Measurements from ENCODE around the gene ZNF69.
"Not testable (repeated sequence)": the region's sequence is repeated elsewhere in the genome, so short reads cannot be mapped to it uniquely, and the experiment has no call there.

Gene ZNF69

DNA sequence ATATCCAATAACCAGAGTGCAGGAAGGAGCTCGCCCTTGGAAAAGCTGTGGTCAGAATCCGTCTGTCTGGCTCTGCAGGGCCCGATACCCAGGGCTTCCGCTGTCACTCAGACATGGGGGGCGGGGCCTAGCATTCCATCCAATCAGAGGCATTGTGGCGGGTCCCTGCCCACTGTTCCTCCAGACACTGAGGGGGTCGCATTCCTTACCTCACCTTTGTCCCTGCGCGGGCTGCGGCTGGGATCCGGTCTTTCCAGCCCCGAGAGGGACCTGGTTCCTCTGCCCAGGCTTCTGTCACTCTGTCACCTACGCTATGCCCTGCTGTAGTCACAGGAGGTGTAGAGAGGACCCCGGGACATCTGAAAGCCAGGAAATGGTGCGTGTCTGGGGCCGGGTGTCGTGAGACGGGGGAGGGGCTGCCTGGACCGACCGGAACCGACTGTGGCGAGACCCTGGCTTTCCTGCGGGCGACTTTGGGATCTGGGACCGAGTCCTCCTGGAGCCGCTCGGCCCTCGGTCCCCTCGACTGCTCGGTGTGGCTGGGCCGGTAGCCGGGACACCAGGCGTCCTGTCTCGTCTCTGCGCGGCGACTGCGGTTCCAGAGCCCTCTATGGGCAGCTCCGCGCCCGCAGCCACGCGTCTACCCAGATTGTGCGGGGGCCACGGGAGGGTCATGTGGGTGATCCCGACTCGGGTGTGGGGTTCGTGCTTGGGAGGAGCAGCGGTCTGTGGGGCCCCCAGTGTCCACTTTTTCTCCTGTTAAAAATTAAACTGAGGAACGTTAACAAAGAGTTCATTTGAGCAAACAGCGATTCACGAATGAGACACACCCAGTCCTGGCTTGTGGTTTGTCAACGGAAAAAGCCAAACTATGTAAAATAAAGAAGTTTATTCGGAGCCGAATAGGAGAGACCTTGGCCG lies at the start of gene ZNF69:
ZNF69 (plus strand) TSS at position 172 of the 921 bp plus-strand sequence; CDS start at position 314, 142 bp downstream.
- H3K9ac ChIP-seq: peak within 1 kb of the TSS; percentile 56
- peak within 1 kb of the TSS; percentile 78 for H2AFZ ChIP-seq
- TF ChIP-seq, protein P1, sequence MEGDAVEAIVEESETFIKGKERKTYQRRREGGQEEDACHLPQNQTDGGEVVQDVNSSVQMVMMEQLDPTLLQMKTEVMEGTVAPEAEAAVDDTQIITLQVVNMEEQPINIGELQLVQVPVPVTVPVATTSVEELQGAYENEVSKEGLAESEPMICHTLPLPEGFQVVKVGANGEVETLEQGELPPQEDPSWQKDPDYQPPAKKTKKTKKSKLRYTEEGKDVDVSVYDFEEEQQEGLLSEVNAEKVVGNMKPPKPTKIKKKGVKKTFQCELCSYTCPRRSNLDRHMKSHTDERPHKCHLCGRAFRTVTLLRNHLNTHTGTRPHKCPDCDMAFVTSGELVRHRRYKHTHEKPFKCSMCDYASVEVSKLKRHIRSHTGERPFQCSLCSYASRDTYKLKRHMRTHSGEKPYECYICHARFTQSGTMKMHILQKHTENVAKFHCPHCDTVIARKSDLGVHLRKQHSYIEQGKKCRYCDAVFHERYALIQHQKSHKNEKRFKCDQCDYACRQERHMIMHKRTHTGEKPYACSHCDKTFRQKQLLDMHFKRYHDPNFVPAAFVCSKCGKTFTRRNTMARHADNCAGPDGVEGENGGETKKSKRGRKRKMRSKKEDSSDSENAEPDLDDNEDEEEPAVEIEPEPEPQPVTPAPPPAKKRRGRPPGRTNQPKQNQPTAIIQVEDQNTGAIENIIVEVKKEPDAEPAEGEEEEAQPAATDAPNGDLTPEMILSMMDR (IDR thresholded peaks at IDR 0.05): peak; percentile 27
- no peaks in the 10 kb centered on the region for H3K27me3 ChIP-seq (ENCODE audit: control insufficient read depth, insufficient read depth, low read length)
- H3K27ac ChIP-seq: peak within 1 kb of the TSS; percentile 95
- H3K36me3 ChIP-seq (ENCODE audit: control insufficient read depth, insufficient read depth, low read length): no peaks in the 10 kb centered on the region
- peaks cover 24% of the 10 kb centered on the region for H3K4me1 ChIP-seq
- H3K79me2 ChIP-seq: peaks cover 10% of the 10 kb centered on the region
- peak within 1 kb of the TSS; percentile 85 for H3K4me2 ChIP-seq (ENCODE audit: low read length)
- H3K4me3 ChIP-seq (ENCODE audit: low read depth, low read length): peak within 1 kb of the TSS; percentile 85
- H3K9me3 ChIP-seq (ENCODE audit: control insufficient read depth, low read length): no peaks in the 10 kb centered on the region

DNA sequence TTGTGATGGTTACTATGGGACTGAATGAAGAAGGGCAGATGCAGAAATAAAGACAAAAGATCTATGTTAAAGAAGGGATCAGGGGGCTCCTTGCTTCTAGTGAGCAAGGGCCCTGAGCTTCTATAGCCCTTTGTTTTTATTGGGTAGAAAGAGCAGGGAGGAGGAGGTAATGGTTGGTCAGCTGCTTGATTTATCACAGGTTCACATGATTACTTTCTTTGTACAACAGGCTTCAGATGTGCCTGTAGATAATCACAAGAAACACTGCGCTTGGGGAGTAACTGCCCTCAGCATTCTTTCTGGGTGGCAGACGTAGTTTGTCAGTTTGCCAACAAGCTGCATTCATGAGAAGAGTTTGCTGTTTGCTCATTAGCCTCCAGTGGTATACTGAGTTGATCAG lies 43.9 kb upstream of the ZNF69 start:
- Histone ChIP-seq H3K9me3 (ENCODE audit: control insufficient read depth, low read length) (no peaks in the 10 kb centered on the region), H3K4me2 (ENCODE audit: low read length) (peak overlapping the region; percentile 59), H3K4me3 (ENCODE audit: low read depth, low read length) (no peak overlapping the region), H2AFZ (peak overlapping the region; percentile 51), H3K9ac (no peak overlapping the region), H3K36me3 (ENCODE audit: control insufficient read depth, insufficient read depth, low read length) (no peaks in the 10 kb centered on the region), H3K4me1 (peaks cover 16% of the 10 kb centered on the region), H3K27ac (peak overlapping the region; percentile 71), H3K27me3 (ENCODE audit: control insufficient read depth, insufficient read depth, low read length) (no peaks in the 10 kb centered on the region), H3K79me2 (no peaks in the 10 kb centered on the region)
- TF ChIP-seq, protein P1 (IDR thresholded peaks at IDR 0.05): no peak

DNA sequence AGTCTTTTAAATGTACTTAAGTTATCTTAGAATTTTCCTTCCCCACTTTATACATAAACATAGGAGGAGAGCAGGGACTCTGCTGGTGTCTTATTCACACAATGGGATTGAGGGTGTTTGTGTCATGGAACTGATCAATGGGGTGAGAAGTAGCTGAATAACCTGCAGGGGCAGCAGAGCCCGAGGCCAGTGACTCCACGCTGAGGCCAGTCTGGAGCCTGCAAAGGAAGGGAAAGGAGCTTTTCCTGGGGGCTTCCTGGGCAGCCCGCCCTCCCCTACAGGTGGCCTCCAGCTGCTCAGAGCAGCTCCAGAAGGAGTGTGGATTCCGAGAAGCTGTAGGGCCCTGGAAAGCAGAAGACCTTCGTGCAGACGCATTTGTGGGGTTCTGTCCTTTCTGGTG lies 40.0 kb upstream of the ZNF69 start:
- not testable (repeated sequence) for H3K9ac ChIP-seq; H2AFZ ChIP-seq; H3K27me3 ChIP-seq (ENCODE audit: control insufficient read depth, insufficient read depth, low read length)

DNA sequence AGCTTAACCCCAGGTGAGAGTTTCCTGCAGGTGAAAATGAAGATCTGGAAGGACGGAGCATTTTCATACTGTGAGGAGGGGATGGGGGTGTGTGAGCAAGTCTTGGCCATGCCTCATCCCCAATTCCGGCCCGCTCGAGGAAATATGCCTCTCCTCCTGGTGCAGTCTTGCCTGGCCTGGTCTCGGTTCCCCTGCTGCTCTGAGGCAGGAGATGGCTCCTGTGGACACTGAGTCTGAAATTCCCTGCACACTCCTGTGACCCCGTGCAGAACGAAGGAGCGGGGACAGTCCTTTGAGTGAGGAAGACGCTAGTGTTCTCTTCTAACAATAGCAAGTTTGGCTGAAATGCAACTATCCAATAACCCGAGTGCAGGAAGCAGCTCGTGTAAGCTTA lies 39.4 kb upstream of the ZNF69 start:
- Histone ChIP-seq H3K9ac (no peak overlapping the region), H3K4me1 (peaks cover 16% of the 10 kb centered on the region), H3K4me2 (ENCODE audit: low read length) (peak overlapping the region; percentile 95), H3K36me3 (ENCODE audit: control insufficient read depth, insufficient read depth, low read length) (no peaks in the 10 kb centered on the region), H3K9me3 (ENCODE audit: control insufficient read depth, low read length) (no peaks in the 10 kb centered on the region), H3K27ac (peak overlapping the region; percentile 95), H2AFZ (peak overlapping the region; percentile 92), H3K4me3 (ENCODE audit: low read depth, low read length) (peak overlapping the region; percentile 97), H3K79me2 (peaks cover 9% of the 10 kb centered on the region), H3K27me3 (ENCODE audit: control insufficient read depth, insufficient read depth, low read length) (no peaks in the 10 kb centered on the region)
- TF ChIP-seq, protein P1 (IDR thresholded peaks at IDR 0.05): no peak

More for the DNA sequence above, 40.0 kb upstream of the ZNF69 start:
- not testable (repeated sequence) for H3K4me2 ChIP-seq (ENCODE audit: low read length); H3K9me3 ChIP-seq (ENCODE audit: control insufficient read depth, low read length); H3K36me3 ChIP-seq (ENCODE audit: control insufficient read depth, insufficient read depth, low read length); H3K4me3 ChIP-seq (ENCODE audit: low read depth, low read length); H3K27ac ChIP-seq; H3K79me2 ChIP-seq
- peaks cover 16% of the 10 kb centered on the region for H3K4me1 ChIP-seq

DNA sequence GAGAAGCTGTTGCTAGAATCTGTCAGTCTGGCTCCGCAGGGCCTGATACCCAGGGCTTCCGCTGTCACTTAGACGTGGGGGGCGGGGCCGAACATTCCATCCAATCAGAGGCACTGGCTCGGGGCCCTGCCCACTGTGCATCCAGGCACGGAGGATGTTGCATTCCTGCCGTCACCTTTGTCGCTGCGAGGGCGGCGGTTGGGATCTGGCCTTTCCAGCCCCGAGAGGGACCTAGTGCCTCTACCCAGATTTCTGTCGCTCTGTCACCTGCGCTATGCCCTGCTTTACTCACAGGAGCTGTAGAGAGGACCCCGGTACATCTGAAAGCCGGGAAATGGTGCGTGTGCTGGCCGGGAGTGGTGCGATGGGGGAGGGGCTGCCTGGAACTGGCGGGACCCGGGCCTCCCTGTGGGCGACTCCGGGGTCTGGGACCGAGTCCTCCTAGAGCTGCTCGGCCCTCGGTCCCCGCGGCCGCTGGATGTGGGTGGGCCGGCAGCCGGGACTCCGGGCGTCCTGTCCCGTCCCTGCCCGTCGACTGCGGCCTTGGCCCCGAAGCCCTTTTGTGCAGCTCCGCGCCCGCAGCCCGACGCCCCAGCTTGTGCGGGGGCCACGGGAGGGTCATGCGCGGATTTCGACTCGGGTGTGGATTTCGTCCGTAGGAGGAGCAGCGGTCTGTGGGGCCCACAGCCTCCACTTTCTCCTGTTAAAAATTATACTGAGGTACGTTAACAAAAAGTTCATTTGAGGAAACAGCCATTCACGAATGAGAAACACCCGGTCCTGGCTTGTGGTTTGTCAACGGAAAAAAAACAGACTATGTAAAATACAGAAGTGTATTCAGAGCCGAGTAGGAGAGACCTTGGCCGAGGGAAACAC lies 38.8 kb upstream of the ZNF69 start, which contains the start of gene ZNF439:
ZNF439 (plus strand) TSS at position 133 of the 876 bp plus-strand sequence; CDS start at position 275, 142 bp downstream.
- TF ChIP-seq, protein P1 (IDR thresholded peaks at IDR 0.05): no peak
- H3K4me3 ChIP-seq (ENCODE audit: low read depth, low read length): peak within 1 kb of the TSS; percentile 97
- peak within 1 kb of the TSS; percentile 95 for H3K4me2 ChIP-seq (ENCODE audit: low read length)
- H3K79me2 ChIP-seq: peaks cover 16% of the 10 kb centered on the region
- H3K9me3 ChIP-seq (ENCODE audit: control insufficient read depth, low read length): no peaks in the 10 kb centered on the region
- peak within 1 kb of the TSS; percentile 92 for H2AFZ ChIP-seq
- peaks cover 12% of the 10 kb centered on the region for H3K4me1 ChIP-seq
- no peaks in the 10 kb centered on the region for H3K27me3 ChIP-seq (ENCODE audit: control insufficient read depth, insufficient read depth, low read length)
- H3K36me3 ChIP-seq (ENCODE audit: control insufficient read depth, insufficient read depth, low read length): no peaks in the 10 kb centered on the region
- peak within 1 kb of the TSS; percentile 78 for H3K9ac ChIP-seq
- H3K27ac ChIP-seq: peak within 1 kb of the TSS; percentile 95

DNA sequence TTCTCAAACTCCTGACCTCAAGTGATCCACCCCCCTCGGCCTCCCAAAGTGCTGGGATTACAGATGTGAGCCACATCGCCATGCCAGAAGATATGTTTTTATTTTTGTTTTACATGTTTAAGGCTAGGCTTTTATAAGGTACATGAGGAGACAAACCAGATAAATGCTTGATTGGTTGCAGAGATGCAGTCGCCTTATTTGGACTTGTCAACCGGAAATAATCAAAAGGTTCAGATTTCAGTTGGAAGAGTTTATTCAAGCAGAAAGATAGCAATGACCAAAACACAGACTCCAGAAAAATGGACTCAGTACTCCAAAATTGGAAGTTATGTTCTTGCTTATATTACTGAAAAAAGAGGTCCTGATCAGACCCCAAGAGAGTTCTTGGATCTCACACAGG lies 37.3 kb upstream of the ZNF69 start:
- H3K79me2 ChIP-seq: peaks cover 29% of the 10 kb centered on the region
- H2AFZ ChIP-seq; H3K36me3 ChIP-seq (ENCODE audit: control insufficient read depth, insufficient read depth, low read length); H3K4me1 ChIP-seq; H3K27me3 ChIP-seq (ENCODE audit: control insufficient read depth, insufficient read depth, low read length); H3K9me3 ChIP-seq (ENCODE audit: control insufficient read depth, low read length); H3K9ac ChIP-seq: not testable (repeated sequence)
- H3K4me2 ChIP-seq (ENCODE audit: low read length): peak overlapping the region; percentile 95
- peak overlapping the region; percentile 95 for H3K27ac ChIP-seq
- peak overlapping the region; percentile 97 for H3K4me3 ChIP-seq (ENCODE audit: low read depth, low read length)
